Activated T-helper 17 cell treated with anti-CD3 and anti-CD28 coated beads, Interleukin-2, amount 50 U/mL, for 72 hours (primary cell): Measurements from ENCODE around the gene HDGF. TPM values are rescaled to one million over a fixed set of nuclear protein-coding genes. Genes with fewer than 3 reads are reported as not detected.

Experiments used
- ATAC-seq: fragments of 150-1000 bp; cut with Tn5 transposase; replicated peaks from 2 replicates; pipeline ENCODE4 v1.10.0; 2021; ENCODE audit warnings: mild to moderate bottlenecking, moderate library complexity
- H3K27ac Mint-ChIP-seq: one replicate; pipeline ENCODE4 v1.8.0; 2022; ENCODE audit warnings: mixed read lengths
- H3K27me3 Mint-ChIP-seq: one replicate; pipeline ENCODE4 v1.8.0; 2022; ENCODE audit warnings: mixed read lengths
- H3K36me3 Mint-ChIP-seq: one replicate; pipeline ENCODE4 v1.8.0; 2022; ENCODE audit warnings: low read depth, mild to moderate bottlenecking, mixed read lengths
- H3K4me1 Mint-ChIP-seq: one replicate; pipeline ENCODE4 v1.8.0; 2022; ENCODE audit warnings: mixed read lengths
- H3K4me3 Mint-ChIP-seq: one replicate; pipeline ENCODE4 v1.8.0; 2022; ENCODE audit warnings: mild to moderate bottlenecking, mixed read lengths
- H3K9me3 Mint-ChIP-seq: one replicate; pipeline ENCODE4 v1.8.0; 2022; ENCODE audit warnings: mixed read lengths
- total RNA-seq, 2 donors: library from RNA; stranded (reverse); gene quantifications; one replicate each; pipeline ENCODE4 v1.2.3, GENCODE V29; 2022

Gene HDGF
- total RNA-seq, 2 donors from 2014 or later, result 270 to 361 TPM

- H3K27me3 Mint-ChIP-seq, result no peaks in the 10 kb centered on the region
- no peak within 1 kb of the TSS for H3K4me3 Mint-ChIP-seq
- no peak within 1 kb of the TSS for H3K27ac Mint-ChIP-seq
- ATAC-seq, result peak; percentile 74
- peaks cover 27% of the 10 kb centered on the region for H3K4me1 Mint-ChIP-seq
- H3K9me3 Mint-ChIP-seq, result no peaks in the 10 kb centered on the region
- H3K36me3 Mint-ChIP-seq, result peaks cover 5% of the 10 kb centered on the region
These were observed 23.4 kb downstream of the HDGF start, which contains the start of gene METTL25B for GRCh38 chr1:156727926-156728598. TSS of gene METTL25B (plus strand) at chr1:156728469. CDS start at chr1:156729105, 636 bp downstream.

GRCh38 chr1:156727492-156727891, 24.0 kb downstream of the HDGF start:
- H3K4me3 Mint-ChIP-seq, result no peak overlapping the region
- no peaks in the 10 kb centered on the region for H3K36me3 Mint-ChIP-seq
- ATAC-seq, result no peak
- no peak overlapping the region for H3K27ac Mint-ChIP-seq
- H3K9me3 Mint-ChIP-seq, result no peaks in the 10 kb centered on the region
- peaks cover 27% of the 10 kb centered on the region for H3K4me1 Mint-ChIP-seq
- no peaks in the 10 kb centered on the region for H3K27me3 Mint-ChIP-seq

- no peak overlapping the region for H3K4me3 Mint-ChIP-seq
- no peaks in the 10 kb centered on the region for H3K36me3 Mint-ChIP-seq
- H3K9me3 Mint-ChIP-seq, result no peaks in the 10 kb centered on the region
- H3K27me3 Mint-ChIP-seq, result no peaks in the 10 kb centered on the region
- ATAC-seq, result no peak
- H3K27ac Mint-ChIP-seq, result no peak overlapping the region
- H3K4me1 Mint-ChIP-seq, result peaks cover 27% of the 10 kb centered on the region
These were observed 24.8 kb downstream of the HDGF start for GRCh38 chr1:156726549-156727226.

- peaks cover 24% of the 10 kb centered on the region for H3K4me1 Mint-ChIP-seq
- no peak overlapping the region for H3K27ac Mint-ChIP-seq
- H3K27me3 Mint-ChIP-seq, result no peaks in the 10 kb centered on the region
- no peaks in the 10 kb centered on the region for H3K9me3 Mint-ChIP-seq
- H3K36me3 Mint-ChIP-seq, result no peaks in the 10 kb centered on the region
- peak; percentile 35 for ATAC-seq
- no peak overlapping the region for H3K4me3 Mint-ChIP-seq
These were observed 25.7 kb downstream of the HDGF start for GRCh38 chr1:156725683-156726280.

GRCh38 chr1:156721535-156721934, 29.9 kb downstream of the HDGF start:
- no peaks in the 10 kb centered on the region for H3K9me3 Mint-ChIP-seq
- peaks cover 16% of the 10 kb centered on the region for H3K4me1 Mint-ChIP-seq
- no peaks in the 10 kb centered on the region for H3K27me3 Mint-ChIP-seq
- H3K27ac Mint-ChIP-seq, result peak overlapping the region; percentile 81
- H3K36me3 Mint-ChIP-seq, result peaks cover 8% of the 10 kb centered on the region
- peak; percentile 77 for ATAC-seq
- peak overlapping the region; percentile 41 for H3K4me3 Mint-ChIP-seq

DNA sequence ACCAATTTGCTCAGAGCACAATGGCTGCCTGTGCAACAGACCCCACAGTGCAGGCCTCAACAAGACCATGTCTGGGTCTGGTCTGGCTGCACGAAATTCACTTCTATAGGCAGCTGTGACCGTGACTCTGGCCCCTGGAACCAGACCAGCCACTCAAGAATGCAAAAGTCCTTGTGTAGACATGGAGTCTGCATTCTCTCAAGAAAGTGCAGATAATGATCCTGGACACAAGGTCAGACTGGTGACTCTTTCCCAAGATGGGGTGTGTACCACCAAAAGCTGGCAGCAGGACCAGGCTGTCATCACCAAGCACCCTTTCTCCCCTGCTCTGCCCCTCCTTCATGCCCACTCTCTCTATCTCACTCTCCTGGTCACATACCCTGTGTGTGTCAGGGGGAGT, 30.3 kb downstream of the HDGF start:
- no peaks in the 10 kb centered on the region for H3K27me3 Mint-ChIP-seq
- peak overlapping the region; percentile 81 for H3K27ac Mint-ChIP-seq
- H3K4me3 Mint-ChIP-seq, result peak overlapping the region; percentile 41
- H3K9me3 Mint-ChIP-seq, result no peaks in the 10 kb centered on the region
- peaks cover 12% of the 10 kb centered on the region for H3K36me3 Mint-ChIP-seq
- peaks cover 16% of the 10 kb centered on the region for H3K4me1 Mint-ChIP-seq
- peak; percentile 15 for ATAC-seq

DNA sequence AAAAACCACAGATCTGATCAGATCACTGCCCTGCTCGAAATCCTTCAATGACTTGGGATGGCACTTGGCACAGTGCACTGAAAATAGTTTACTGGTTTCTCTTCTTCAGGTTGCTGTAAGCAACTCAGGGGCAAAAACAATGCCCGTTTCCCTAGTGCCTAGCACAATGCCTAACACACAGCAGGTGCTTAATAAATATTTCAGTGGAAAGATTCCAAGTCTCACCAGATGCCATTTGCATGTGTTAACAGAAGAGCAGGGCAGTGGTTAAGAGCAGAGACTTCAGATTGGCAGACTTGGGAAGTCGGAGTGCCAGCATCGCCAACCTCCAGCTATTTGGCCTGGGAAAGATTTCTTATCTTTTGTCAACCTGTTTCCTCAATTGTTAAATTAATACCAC, 34.1 kb downstream of the HDGF start:
- H3K4me3 Mint-ChIP-seq, result no peak overlapping the region
- H3K36me3 Mint-ChIP-seq, result peaks cover 15% of the 10 kb centered on the region
- no peaks in the 10 kb centered on the region for H3K27me3 Mint-ChIP-seq
- ATAC-seq, result no peak
- no peak overlapping the region for H3K27ac Mint-ChIP-seq
- H3K4me1 Mint-ChIP-seq, result peaks cover 6% of the 10 kb centered on the region
- H3K9me3 Mint-ChIP-seq, result no peaks in the 10 kb centered on the region

DNA sequence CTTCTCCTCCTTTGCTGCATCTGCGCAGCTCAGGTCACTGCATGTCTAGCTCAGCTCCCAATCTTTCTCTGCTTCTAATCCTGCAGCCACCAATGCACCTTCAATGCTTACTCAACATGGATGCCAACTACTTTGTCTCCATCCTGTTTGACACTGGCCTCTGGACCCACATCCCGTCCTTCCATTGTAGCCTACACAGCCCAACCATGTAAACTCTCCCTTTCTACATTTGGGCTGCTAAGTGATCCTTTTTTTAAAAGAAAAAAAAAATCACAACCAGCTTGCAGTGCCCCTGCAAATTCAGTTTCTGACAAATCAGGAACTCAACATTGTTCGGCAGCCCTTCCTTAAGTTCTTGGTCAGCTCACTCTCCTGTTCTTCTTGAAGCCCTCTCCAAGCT, 36.6 kb downstream of the HDGF start:
- Mint-ChIP-seq H3K36me3 (peaks cover 15% of the 10 kb centered on the region), H3K4me3 (no peak overlapping the region), H3K27ac (peak overlapping the region; percentile 66), H3K9me3 (no peaks in the 10 kb centered on the region), H3K27me3 (no peaks in the 10 kb centered on the region), H3K4me1 (peaks cover 6% of the 10 kb centered on the region)
- no peak for ATAC-seq

- peaks cover 15% of the 10 kb centered on the region for H3K36me3 Mint-ChIP-seq
- H3K4me1 Mint-ChIP-seq, result peaks cover 6% of the 10 kb centered on the region
- H3K27ac Mint-ChIP-seq, result no peak overlapping the region
- no peak overlapping the region for H3K4me3 Mint-ChIP-seq
- no peaks in the 10 kb centered on the region for H3K27me3 Mint-ChIP-seq
- H3K9me3 Mint-ChIP-seq, result no peaks in the 10 kb centered on the region
- no peak for ATAC-seq
These were observed 38.8 kb downstream of the HDGF start for GRCh38 chr1:156712626-156713025.

DNA sequence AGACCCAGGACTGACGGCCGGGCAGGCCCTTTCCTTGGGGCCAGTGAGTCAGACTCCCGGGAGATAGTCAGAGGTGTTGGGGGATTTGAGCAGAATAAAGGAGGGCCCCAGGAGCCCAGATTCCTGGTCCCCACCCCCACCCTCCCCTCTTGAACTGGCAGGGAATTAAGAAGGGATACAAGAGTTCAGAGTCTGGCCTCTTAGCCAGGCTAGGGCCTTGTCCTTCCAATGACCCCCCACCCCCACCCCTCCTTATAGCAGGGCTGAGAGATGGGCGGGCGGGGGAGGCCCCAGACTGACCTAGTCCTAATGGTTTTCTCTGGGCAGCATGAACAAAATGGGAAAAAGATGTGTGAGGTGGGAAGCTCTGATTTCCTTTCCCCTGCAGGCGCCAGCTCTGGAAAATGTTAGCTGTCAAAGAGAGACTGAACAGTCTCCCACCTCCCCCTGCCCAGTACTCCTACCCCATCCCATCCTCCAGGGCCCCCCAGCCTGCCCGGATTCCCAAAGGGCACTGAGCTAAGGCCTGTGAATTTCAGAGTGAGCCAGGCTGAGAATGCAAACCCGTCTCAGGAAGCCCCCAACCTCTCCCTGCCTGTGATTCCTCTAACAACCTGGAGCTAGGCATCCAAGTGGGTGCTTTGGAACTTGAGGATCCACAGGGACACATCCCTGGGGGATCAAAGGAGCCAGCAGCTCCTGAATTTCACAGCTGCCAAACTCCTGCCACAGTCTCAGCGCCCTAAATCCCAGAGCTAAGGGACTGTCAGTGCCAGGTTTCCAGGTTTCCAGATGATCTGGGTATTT, 40.3 kb downstream of the HDGF start:
- Mint-ChIP-seq H3K4me1 (peaks cover under 1% of the 10 kb centered on the region), H3K9me3 (no peaks in the 10 kb centered on the region), H3K36me3 (peaks cover 5% of the 10 kb centered on the region), H3K4me3 (no peak overlapping the region), H3K27ac (no peak overlapping the region), H3K27me3 (no peaks in the 10 kb centered on the region)
- ATAC-seq, result no peak

DNA sequence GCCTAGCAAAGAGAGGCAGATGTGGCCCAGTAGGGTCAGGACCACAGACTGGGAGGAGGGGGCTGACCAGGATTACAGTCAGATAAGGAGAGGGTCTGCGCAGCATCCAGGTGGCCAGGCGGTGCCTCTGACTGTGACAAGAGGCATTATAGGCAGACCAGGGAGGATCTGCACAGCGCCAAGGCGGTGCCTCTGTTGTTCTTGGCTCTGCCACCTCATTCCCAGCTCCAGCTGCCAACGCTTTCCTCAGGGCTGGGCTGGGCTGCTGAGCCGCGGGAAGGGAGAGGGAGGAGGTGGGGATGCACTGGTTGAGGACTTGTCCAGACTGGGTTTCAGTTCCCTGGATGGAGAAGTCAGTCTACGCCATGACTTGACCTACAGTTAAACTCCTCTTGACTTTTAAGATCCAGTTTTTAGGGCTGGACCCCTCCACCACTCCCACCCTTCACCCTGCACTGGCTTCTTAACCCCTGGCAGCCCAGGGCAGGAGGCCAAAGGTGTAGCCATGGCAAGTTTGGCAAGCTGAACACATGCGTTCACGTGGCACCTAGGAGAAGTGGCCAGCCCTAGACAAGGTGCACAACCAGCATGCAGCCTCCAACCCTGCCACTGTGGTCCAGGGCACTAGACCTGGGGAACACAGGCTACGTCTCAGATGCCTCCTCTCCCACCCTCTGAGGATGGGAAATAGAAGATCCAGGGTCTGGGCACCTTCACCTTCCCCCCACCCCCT, 41.6 kb downstream of the HDGF start:
- no peak for ATAC-seq
- H3K27me3 Mint-ChIP-seq, result no peaks in the 10 kb centered on the region
- H3K4me1 Mint-ChIP-seq, result peaks cover 6% of the 10 kb centered on the region
- H3K27ac Mint-ChIP-seq, result peak overlapping the region; percentile 15
- no peaks in the 10 kb centered on the region for H3K9me3 Mint-ChIP-seq
- H3K4me3 Mint-ChIP-seq, result no peak overlapping the region
- no peaks in the 10 kb centered on the region for H3K36me3 Mint-ChIP-seq

DNA sequence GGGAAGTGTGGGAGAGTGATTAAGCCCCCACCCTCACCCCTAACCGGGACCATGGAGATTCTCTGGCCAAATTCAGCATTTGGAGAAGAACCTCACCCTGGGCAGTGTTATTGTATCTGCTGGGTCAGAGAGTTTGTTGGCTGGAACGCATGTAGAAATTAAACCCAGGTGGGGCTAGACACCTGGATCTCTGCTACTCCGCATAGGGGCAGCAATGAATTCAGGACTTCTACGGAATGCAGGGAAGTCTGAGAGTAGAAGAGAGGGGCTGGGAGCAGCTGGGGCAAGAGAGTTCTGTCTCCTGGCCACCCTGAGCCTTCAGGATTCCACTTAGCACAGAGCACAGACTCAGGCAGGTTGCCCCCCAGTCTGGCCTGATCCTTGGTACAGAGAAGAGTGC, 42.4 kb downstream of the HDGF start:
- H3K27me3 Mint-ChIP-seq, result peaks cover 6% of the 10 kb centered on the region
- H3K27ac Mint-ChIP-seq, result peak overlapping the region; percentile 15
- ATAC-seq, result no peak
- H3K9me3 Mint-ChIP-seq, result no peaks in the 10 kb centered on the region
- H3K4me3 Mint-ChIP-seq, result no peak overlapping the region
- peaks cover 11% of the 10 kb centered on the region for H3K4me1 Mint-ChIP-seq
- no peaks in the 10 kb centered on the region for H3K36me3 Mint-ChIP-seq

- Mint-ChIP-seq H3K4me3 (no peak overlapping the region), H3K9me3 (no peaks in the 10 kb centered on the region), H3K36me3 (no peaks in the 10 kb centered on the region), H3K27ac (no peak overlapping the region), H3K4me1 (peaks cover 11% of the 10 kb centered on the region), H3K27me3 (peaks cover 9% of the 10 kb centered on the region)
- ATAC-seq, result no peak
These were observed 43.2 kb downstream of the HDGF start for GRCh38 chr1:156708218-156708661.
